ENCODE results near the gene TBX15.

Gene TBX15

GRCh38 chr1:119010201-119010600 is 22.1 kb upstream of the TBX15 start:
- no peaks in the 10 kb centered on the region for H3K36me3 ChIP-seq (replicated peaks; ENCODE audit: insufficient read depth, low read length)
- H3K79me2 ChIP-seq (ENCODE audit: low read length) = no peaks in the 10 kb centered on the region
- no peaks in the 10 kb centered on the region for H4K20me1 ChIP-seq (ENCODE audit: insufficient read depth, low read length)
- no peak overlapping the region for H3K4me2 ChIP-seq (ENCODE audit: low read depth, low read length)
- no peaks in the 10 kb centered on the region for H3K9me2 ChIP-seq (replicated peaks; ENCODE audit: insufficient read depth, low read length)
- H3K27ac ChIP-seq (ENCODE audit: low read length) = no peak overlapping the region
- TF ChIP-seq, protein P1, sequence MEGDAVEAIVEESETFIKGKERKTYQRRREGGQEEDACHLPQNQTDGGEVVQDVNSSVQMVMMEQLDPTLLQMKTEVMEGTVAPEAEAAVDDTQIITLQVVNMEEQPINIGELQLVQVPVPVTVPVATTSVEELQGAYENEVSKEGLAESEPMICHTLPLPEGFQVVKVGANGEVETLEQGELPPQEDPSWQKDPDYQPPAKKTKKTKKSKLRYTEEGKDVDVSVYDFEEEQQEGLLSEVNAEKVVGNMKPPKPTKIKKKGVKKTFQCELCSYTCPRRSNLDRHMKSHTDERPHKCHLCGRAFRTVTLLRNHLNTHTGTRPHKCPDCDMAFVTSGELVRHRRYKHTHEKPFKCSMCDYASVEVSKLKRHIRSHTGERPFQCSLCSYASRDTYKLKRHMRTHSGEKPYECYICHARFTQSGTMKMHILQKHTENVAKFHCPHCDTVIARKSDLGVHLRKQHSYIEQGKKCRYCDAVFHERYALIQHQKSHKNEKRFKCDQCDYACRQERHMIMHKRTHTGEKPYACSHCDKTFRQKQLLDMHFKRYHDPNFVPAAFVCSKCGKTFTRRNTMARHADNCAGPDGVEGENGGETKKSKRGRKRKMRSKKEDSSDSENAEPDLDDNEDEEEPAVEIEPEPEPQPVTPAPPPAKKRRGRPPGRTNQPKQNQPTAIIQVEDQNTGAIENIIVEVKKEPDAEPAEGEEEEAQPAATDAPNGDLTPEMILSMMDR (IDR thresholded peaks at IDR 0.05; ENCODE audit: low read length) = no peak
- H2AFZ ChIP-seq (ENCODE audit: low read length) = no peak overlapping the region
- no peak overlapping the region for H3K4me3 ChIP-seq (ENCODE audit: low read length)
- no peaks in the 10 kb centered on the region for H3K4me1 ChIP-seq (ENCODE audit: low read length)
- H3F3A ChIP-seq (ENCODE audit: insufficient read depth, low read length) = no peaks in the 10 kb centered on the region
- H3K27me3 ChIP-seq (replicated peaks; ENCODE audit: insufficient read depth, low read length) = no peaks in the 10 kb centered on the region
- H3K9ac ChIP-seq (ENCODE audit: low read length) = no peak overlapping the region
- no peak for DNase-seq
- H3K9me3 ChIP-seq (replicated peaks; ENCODE audit: insufficient read depth, low read length) = no peaks in the 10 kb centered on the region

DNA sequence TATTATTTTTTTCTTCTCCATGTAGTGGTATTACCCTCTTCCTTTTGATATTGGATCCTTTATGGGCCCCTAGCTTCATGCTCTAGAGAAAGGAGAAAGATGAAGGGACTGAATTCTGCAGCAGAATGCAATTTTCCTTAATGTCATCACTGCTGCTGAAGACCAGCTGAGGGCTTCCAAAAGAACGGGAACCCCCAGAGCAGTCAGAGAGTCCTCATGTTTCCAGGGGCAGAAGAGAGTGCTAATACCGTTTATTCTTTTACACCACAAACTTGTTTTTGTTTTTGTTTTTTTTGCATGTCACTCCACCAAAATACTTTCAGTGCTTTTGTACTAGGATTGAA is 21.1 kb upstream of the TBX15 start:
- Histone ChIP-seq H3K9me3 (replicated peaks; ENCODE audit: insufficient read depth, low read length) (no peaks in the 10 kb centered on the region), H3K79me2 (ENCODE audit: low read length) (no peaks in the 10 kb centered on the region), H2AFZ (ENCODE audit: low read length) (no peak overlapping the region), H3K36me3 (replicated peaks; ENCODE audit: insufficient read depth, low read length) (no peaks in the 10 kb centered on the region), H3K4me1 (ENCODE audit: low read length) (no peaks in the 10 kb centered on the region), H3K4me2 (ENCODE audit: low read depth, low read length) (no peak overlapping the region), H4K20me1 (ENCODE audit: insufficient read depth, low read length) (no peaks in the 10 kb centered on the region), H3K27me3 (replicated peaks; ENCODE audit: insufficient read depth, low read length) (no peaks in the 10 kb centered on the region), H3K9me2 (replicated peaks; ENCODE audit: insufficient read depth, low read length) (no peaks in the 10 kb centered on the region), H3K27ac (ENCODE audit: low read length) (no peak overlapping the region), H3F3A (ENCODE audit: insufficient read depth, low read length) (no peaks in the 10 kb centered on the region), H3K4me3 (ENCODE audit: low read length) (no peak overlapping the region), H3K9ac (ENCODE audit: low read length) (no peak overlapping the region)
- DNase-seq = no peak
- TF ChIP-seq, protein P1 (IDR thresholded peaks at IDR 0.05; ENCODE audit: low read length) = no peak
- TF ChIP-seq EZH2 (optimal IDR thresholded peaks at IDR 0.05; ENCODE audit: low read depth, low read length) (no peak), EZH2phosphoT487 (IDR thresholded peaks at IDR 0.05; ENCODE audit: low read length) (no peak)

DNA sequence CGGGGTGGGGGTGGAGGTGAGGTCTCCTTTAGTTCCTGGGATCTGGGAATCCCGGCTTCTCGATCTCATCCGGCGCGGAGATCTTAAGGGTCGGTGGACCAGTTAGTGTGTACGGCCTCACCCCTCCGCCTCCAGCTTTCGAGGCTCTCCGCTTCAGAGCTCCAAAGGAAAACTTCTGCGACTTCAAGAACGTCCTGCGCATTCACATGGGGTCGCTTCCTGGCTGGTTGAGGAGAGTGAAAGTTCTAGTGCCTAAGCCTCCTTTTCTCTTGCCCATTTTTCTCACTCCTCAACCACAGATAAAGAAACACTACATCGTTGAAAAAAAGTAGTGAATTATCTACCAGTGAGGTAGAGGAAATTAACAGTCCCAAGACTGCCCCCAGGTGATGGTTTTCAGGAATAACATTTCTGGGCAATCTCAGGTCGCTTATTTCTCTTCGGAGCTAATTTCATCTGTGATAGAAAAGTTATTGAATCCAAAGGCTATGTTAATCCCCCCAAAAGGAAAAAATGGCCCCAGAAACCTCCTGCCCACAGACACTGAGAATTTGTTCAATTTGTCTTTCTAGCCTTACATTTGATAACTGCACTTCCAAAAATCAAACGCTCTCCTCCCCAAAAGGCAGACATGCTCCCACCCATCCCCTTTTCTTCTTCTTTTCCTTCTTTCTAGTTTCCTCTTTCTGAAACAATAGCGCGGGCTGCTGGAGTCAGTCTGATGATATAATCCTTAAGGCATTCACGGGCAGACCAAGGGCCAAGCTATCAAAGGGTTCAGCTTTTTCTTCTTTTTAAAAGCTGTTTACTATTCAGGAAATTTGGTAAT is 20.6 kb upstream of the TBX15 start:
- Histone ChIP-seq H3K4me1 (ENCODE audit: low read length) (no peaks in the 10 kb centered on the region), H3K9ac (ENCODE audit: low read length) (no peak overlapping the region), H4K20me1 (ENCODE audit: insufficient read depth, low read length) (no peaks in the 10 kb centered on the region), H3K27me3 (replicated peaks; ENCODE audit: insufficient read depth, low read length) (no peaks in the 10 kb centered on the region), H3K27ac (ENCODE audit: low read length) (no peak overlapping the region), H3K36me3 (replicated peaks; ENCODE audit: insufficient read depth, low read length) (no peaks in the 10 kb centered on the region), H3K79me2 (ENCODE audit: low read length) (no peaks in the 10 kb centered on the region), H3K4me2 (ENCODE audit: low read depth, low read length) (no peak overlapping the region), H2AFZ (ENCODE audit: low read length) (no peak overlapping the region), H3F3A (ENCODE audit: insufficient read depth, low read length) (no peaks in the 10 kb centered on the region), H3K9me2 (replicated peaks; ENCODE audit: insufficient read depth, low read length) (no peaks in the 10 kb centered on the region), H3K4me3 (ENCODE audit: low read length) (no peak overlapping the region), H3K9me3 (replicated peaks; ENCODE audit: insufficient read depth, low read length) (no peaks in the 10 kb centered on the region)
- peak; percentile 28 for DNase-seq
- TF ChIP-seq EZH2phosphoT487 (IDR thresholded peaks at IDR 0.05; ENCODE audit: low read length) = no peak
- TF ChIP-seq, protein P1 (IDR thresholded peaks at IDR 0.05; ENCODE audit: low read length) = peak; percentile 38
